BJ (cell line): ENCODE measurements around the gene CCDC186. TPM values are rescaled to one million over a fixed set of nuclear protein-coding genes. Genes with fewer than 3 reads are reported as not detected.
"Not testable (repeated sequence)": the region's sequence is repeated elsewhere in the genome, so short reads cannot be mapped to it uniquely, and the experiment has no call there.

Experiments used
- CTCF ChIA-PET: fragments of 350-600 bp; formaldehyde crosslinking; extraction: SDS; loops from one replicate; lab custom pipeline; 2021; ENCODE audit warnings: antibody characterized with exemption, inconsistent platforms; lab: Yijun Ruan, JAX
- POLR2A ChIA-PET: fragments of 300-600 bp; sonication (Branson Sonifier 250); formaldehyde crosslinking; extraction: SDS; loops from one replicate; lab custom pipeline; 2021; ENCODE audit warnings: antibody characterized with exemption; lab: Charles Lee
- DNase-seq: peaks from one replicate; pipeline ENCODE4 v3.0.0-alpha.2; 2011; ENCODE audit warnings: low read depth
- H3K27me3 ChIP-seq: 2 replicates; pipeline ENCODE4 v1.6.0; 2011; ENCODE audit warnings: low read length; ENCODE audit not compliant: control insufficient read depth, insufficient read depth
- H3K36me3 ChIP-seq: 2 replicates; pipeline ENCODE4 v1.5.1; 2011; ENCODE audit warnings: low read length; ENCODE audit not compliant: control insufficient read depth, insufficient read depth
- H3K4me3 ChIP-seq: 2 replicates; pipeline ENCODE4 v1.5.1; 2011; ENCODE audit warnings: low read depth, mild to moderate bottlenecking, control low read depth, low read length
- CTCF ChIP-seq: IDR thresholded peaks from 2 replicates; pipeline ENCODE4 v1.5.1; 2011; ENCODE audit warnings: low read depth, mild to moderate bottlenecking, control low read depth, inconsistent platforms, low read length, moderate library complexity; ENCODE audit not compliant: insufficient read depth
- polyA plus RNA-seq: library from polyadenylated mRNA; depleted of rRNA; stranded (reverse); fragments of >200 nt; gene quantifications from 2 replicates; pipeline ENCODE4 v1.2.3, GENCODE V29; 2011

The CCDC186 gene
- polyA plus RNA-seq, 1 experiment = 2.2 TPM

DNA sequence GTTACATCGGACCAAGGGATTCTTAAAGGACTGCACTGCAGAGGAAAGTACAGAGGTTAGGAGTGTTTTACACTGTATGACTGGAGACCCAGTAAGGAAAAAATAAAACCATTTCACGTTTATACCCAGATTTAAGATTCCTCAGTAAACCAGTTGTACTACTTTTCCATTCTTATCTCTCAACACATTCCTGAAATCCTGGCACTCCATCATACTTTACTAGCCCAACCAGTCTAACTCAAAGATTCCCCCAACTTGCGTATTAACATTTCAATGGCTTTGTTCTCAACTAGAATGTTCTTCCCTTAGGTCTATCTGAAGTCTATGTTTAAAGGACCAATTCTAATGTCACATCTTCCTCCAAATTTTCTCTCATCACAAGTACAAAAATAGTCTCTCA is 8.0 kb downstream of the CCDC186 start:
- Histone ChIP-seq H3K36me3 (no peaks in the 10 kb centered on the region), H3K4me3 (no peak overlapping the region), H3K27me3 (no peaks in the 10 kb centered on the region)
- ChIA-PET POLR2A (no interaction called here), CTCF (no interaction called here)
- DNase-seq = no peak
- no peak for TF ChIP-seq CTCF

DNA sequence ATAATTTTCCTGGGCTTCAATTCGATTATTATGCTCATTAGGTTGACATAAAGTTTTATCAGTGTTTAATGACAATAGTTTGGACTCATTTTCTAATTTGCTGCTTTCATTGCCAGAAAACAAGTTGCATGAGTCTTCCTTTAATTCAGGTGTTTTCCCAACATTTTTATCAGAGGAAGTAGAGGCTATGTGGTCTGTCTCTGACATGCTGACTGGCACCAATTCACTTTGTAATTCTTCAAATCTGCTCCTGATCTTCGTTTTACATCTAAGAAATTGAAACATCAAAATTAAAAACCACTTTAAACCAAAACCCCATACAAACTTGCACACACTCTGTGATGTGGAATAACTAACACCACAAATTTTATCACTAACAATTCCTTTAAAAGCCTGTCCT is 10.9 kb downstream of the CCDC186 start:
- Histone ChIP-seq H3K27me3 (no peaks in the 10 kb centered on the region), H3K36me3 (no peaks in the 10 kb centered on the region), H3K4me3 (no peak overlapping the region)
- no peak for TF ChIP-seq CTCF
- POLR2A ChIA-PET = interaction anchor here (0.6 kb wide), 1 partner anchor 355 kb away, joined by 4 read pairs; no protein-coding TSS in a partner anchor
- CTCF ChIA-PET = interaction anchor here (0.8 kb wide), 1 partner anchor 141 kb away, joined by 3 read pairs; no protein-coding TSS in a partner anchor
- no peak for DNase-seq

DNA sequence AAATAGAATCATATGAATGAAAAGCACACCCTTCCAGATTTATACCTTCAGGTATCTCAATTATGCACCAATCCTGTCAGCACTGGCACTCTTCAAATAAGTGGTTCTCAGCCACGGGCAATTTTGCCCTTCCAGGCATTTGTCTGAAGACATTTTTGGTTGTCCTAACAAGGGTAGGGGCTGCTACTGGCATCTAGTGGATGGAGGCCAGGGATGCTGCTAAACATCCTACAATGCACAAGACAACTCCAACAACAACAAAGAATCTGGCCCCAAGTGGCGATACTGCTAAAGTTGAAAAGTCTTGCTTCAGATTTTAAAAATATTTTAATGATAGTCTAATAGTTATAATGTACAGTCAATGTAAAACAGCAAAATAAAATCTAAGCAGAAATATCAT is 16.1 kb downstream of the CCDC186 start:
- no peak for DNase-seq
- H3K36me3 ChIP-seq = peaks cover 1% of the 10 kb centered on the region
- ChIA-PET CTCF (no interaction called here), POLR2A (interaction anchor here (0.6 kb wide), 1 partner anchor 7 kb away, joined by 3 read pairs; no protein-coding TSS in a partner anchor)
- TF ChIP-seq CTCF = no peak
- no peaks in the 10 kb centered on the region for H3K27me3 ChIP-seq
- no peak overlapping the region for H3K4me3 ChIP-seq

DNA sequence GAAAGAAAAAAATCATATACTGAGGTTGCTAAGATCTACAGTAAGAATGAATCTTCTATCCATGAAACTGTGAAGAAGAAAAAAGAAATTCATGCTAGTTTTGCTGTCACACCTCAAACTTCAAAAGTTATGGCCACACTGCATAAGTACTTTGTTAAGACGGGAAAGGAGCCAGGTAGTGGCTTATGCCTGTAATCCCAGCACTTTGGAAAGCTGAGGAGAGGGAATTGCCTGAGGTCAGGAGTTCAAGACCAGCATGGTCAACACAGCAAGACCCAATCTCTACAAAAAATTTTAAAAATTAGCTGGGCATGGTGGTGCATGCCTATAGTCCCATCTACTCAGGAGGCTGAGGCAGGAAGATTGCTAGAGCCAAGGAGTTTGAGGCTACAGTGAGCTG is 22.1 kb downstream of the CCDC186 start:
- CTCF ChIA-PET = no interaction called here
- POLR2A ChIA-PET = no interaction called here
- H3K36me3 ChIP-seq = peaks cover 1% of the 10 kb centered on the region
- DNase-seq = no peak
- H3K4me3 ChIP-seq = no peak overlapping the region
- TF ChIP-seq CTCF = no peak
- no peaks in the 10 kb centered on the region for H3K27me3 ChIP-seq

DNA sequence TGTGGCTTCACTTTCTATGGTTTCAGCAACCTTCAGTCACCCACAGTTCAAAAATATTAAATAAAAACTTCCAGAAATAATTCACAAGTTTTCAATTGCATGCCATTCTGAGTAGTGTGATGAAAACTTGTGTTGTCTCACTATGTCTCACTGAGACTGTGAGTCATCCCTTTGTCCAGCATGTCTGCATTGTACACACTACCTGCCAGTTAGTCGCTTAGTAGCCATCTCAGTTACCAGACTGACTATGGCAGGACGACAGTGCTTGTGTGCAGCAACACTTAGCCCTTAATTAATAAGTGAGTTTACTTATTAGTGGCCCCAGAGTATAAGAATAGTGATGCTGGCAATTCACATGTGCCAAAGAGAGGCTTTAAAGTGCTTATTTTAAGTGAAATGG is 22.5 kb downstream of the CCDC186 start:
- H3K4me3 ChIP-seq = no peak overlapping the region
- no peaks in the 10 kb centered on the region for H3K27me3 ChIP-seq
- POLR2A ChIA-PET = no interaction called here
- CTCF ChIA-PET = no interaction called here
- peaks cover 1% of the 10 kb centered on the region for H3K36me3 ChIP-seq
- peak; percentile 35 for DNase-seq
- no peak for TF ChIP-seq CTCF

DNA sequence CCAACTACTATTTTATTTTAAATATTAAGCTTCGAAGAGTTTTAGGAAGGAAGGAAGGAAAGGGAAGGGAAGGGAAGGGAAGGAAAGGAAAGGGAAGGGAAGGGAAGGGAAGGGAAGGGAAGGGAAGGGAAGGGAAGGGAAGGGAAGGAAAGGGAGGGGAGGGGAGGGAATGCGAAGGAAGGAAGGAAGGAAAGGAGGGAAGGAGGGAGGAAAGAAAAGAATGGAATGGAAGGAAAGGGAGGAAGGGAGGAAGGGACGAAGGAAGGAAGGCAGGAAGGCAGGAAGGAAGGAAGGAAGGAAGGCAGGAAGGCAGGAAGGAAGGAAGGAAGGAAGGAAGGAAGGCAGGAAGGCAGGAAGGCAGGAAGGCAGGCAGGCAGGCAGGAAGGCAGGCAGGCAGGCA is 24.5 kb downstream of the CCDC186 start:
- H3K27me3 ChIP-seq, DNase-seq, POLR2A ChIA-PET, H3K4me3 ChIP-seq, H3K36me3 ChIP-seq, CTCF ChIA-PET: not testable (repeated sequence)
